Stimulated activated CD4-positive, alpha-beta T cell treated with anti-CD3 and anti-CD28 coated beads, Interleukin-1b, Interleukin-23, amount 100 ng/mL, for 48 hours (primary cell): ENCODE results near the gene UCKL1.
"Not testable (repeated sequence)": the region's sequence is repeated elsewhere in the genome, so short reads cannot be mapped to it uniquely, and the experiment has no call there.

Experiments used
- DNase-seq: peaks from one replicate; pipeline ENCODE4 v3.0.0-alpha.2; 2020

UCKL1 gene

GRCh38 chr20:63917811-63918210 is 38.4 kb downstream of the UCKL1 start:
- DNase-seq, result no peak

- not testable (repeated sequence) for DNase-seq
Measured at GRCh38 chr20:63916371-63916939, 39.8 kb downstream of the UCKL1 start.

GRCh38 chr20:63915471-63915870 is 40.7 kb downstream of the UCKL1 start:
- no peak for DNase-seq

GRCh38 chr20:63913768-63914167 is 42.4 kb downstream of the UCKL1 start:
- DNase-seq, result no peak

GRCh38 chr20:63911176-63911575 is 45.0 kb downstream of the UCKL1 start:
- no peak for DNase-seq

- DNase-seq, result no peak
Measured at GRCh38 chr20:63908008-63908682, 48.1 kb downstream of the UCKL1 start.

- DNase-seq, result no peak
Measured at GRCh38 chr20:63903796-63904561, 52.2 kb downstream of the UCKL1 start.

- no peak for DNase-seq
Measured at GRCh38 chr20:63900413-63900812, 55.8 kb downstream of the UCKL1 start.

- DNase-seq, result peak; percentile 17
Measured at GRCh38 chr20:63898882-63899558, 57.2 kb downstream of the UCKL1 start.

- no peak for DNase-seq
Measured at GRCh38 chr20:63897978-63898561, 58.1 kb downstream of the UCKL1 start.

GRCh38 chr20:63896264-63897105 is 59.7 kb downstream of the UCKL1 start:
- DNase-seq, result peak; percentile 25

GRCh38 chr20:63895952-63896263 is 60.3 kb downstream of the UCKL1 start:
- no peak for DNase-seq

- DNase-seq, result no peak
Measured at GRCh38 chr20:63895202-63895951, 60.8 kb downstream of the UCKL1 start.

- DNase-seq, result peak; percentile 96
Measured at GRCh38 chr20:63894358-63895201, 61.6 kb downstream of the UCKL1 start, which contains the start of gene DNAJC5. Gene DNAJC5, plus strand, starts transcription at chr20:63895126. Its CDS starts 33,220 bp downstream, at chr20:63928346.

- no peak for DNase-seq
Measured at GRCh38 chr20:63893999-63894357, 62.2 kb downstream of the UCKL1 start.

GRCh38 chr20:63892402-63892801 is 63.8 kb downstream of the UCKL1 start:
- no peak for DNase-seq

GRCh38 chr20:63891061-63892002 is 64.9 kb downstream of the UCKL1 start:
- no peak for DNase-seq

- DNase-seq, result no peak
Measured at GRCh38 chr20:63890616-63891015, 65.6 kb downstream of the UCKL1 start.

GRCh38 chr20:63890201-63890576 is 66.0 kb downstream of the UCKL1 start:
- no peak for DNase-seq
